GM06990 (cell line): ENCODE measurements around the gene STARD5.
A peak's percentile ranks its signal among the peaks of the same experiment; 100 is the strongest.

Source experiments
- DNase-seq: peaks from one replicate; pipeline ENCODE4 v3.0.0-alpha.2; 2011; ENCODE audit not compliant: insufficient read length; ENCODE audit errors: extremely low read depth
- H3K27me3 ChIP-seq: replicated peaks from 2 replicates; pipeline ENCODE4 v1.6.0; 2011; ENCODE audit warnings: low read length; ENCODE audit not compliant: control insufficient read depth, insufficient read depth
- H3K36me3 ChIP-seq: 2 replicates; pipeline ENCODE4 v1.5.1; 2011; ENCODE audit warnings: low read length; ENCODE audit not compliant: control insufficient read depth, insufficient read depth
- H3K4me3 ChIP-seq: replicated peaks from 2 replicates; pipeline ENCODE4 v1.5.1; 2011; ENCODE audit warnings: low read depth, mild to moderate bottlenecking, control low read depth, low read length
- TF ChIP-seq, protein P1 (sequence below): IDR thresholded peaks from 2 replicates; pipeline ENCODE4 v1.5.1; 2011; ENCODE audit warnings: low read length, control low read depth, mild to moderate bottlenecking, inconsistent platforms; ENCODE audit not compliant: insufficient read depth, poor library complexity, severe bottlenecking

STARD5 gene

DNA sequence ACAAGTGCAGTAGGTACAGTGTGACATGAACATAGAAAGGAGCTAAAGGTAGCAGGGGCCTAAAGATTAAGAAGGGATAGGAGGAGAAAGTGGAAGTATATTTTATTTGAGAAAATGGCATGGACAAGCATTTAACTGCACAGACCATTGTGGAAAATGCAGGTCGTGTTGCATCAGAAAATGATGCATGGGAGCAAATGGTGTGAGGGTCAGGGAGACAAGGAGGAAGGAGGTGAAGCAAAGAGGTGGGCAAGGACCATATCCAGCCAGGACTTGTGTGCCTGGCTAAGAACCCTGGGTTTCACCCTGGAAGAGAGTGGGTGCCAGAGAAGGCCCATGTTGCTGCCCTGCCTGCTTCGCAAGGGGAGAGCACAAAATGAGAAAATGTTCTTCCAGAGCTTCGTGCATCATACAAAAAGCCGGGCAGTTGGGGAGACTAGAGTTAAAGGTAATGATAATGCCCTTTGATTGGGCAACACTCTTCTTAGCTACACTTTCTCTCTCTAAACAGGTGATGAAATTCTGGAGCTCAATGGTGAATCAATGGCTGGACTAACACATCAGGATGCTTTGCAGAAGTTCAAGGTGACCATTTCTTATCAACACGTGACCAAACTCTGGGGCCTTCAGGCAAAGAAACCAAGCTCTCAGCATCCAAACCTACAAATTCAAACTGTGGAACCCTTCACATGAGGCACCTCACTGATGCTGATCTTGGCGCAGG, 45.5 kb downstream of the STARD5 start:
- Histone ChIP-seq H3K27me3 (no peaks in the 10 kb centered on the region), H3K36me3 (no peaks in the 10 kb centered on the region), H3K4me3 (no peak overlapping the region)
- TF ChIP-seq, protein P1, sequence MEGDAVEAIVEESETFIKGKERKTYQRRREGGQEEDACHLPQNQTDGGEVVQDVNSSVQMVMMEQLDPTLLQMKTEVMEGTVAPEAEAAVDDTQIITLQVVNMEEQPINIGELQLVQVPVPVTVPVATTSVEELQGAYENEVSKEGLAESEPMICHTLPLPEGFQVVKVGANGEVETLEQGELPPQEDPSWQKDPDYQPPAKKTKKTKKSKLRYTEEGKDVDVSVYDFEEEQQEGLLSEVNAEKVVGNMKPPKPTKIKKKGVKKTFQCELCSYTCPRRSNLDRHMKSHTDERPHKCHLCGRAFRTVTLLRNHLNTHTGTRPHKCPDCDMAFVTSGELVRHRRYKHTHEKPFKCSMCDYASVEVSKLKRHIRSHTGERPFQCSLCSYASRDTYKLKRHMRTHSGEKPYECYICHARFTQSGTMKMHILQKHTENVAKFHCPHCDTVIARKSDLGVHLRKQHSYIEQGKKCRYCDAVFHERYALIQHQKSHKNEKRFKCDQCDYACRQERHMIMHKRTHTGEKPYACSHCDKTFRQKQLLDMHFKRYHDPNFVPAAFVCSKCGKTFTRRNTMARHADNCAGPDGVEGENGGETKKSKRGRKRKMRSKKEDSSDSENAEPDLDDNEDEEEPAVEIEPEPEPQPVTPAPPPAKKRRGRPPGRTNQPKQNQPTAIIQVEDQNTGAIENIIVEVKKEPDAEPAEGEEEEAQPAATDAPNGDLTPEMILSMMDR: no peak
- DNase-seq: no peak

DNA sequence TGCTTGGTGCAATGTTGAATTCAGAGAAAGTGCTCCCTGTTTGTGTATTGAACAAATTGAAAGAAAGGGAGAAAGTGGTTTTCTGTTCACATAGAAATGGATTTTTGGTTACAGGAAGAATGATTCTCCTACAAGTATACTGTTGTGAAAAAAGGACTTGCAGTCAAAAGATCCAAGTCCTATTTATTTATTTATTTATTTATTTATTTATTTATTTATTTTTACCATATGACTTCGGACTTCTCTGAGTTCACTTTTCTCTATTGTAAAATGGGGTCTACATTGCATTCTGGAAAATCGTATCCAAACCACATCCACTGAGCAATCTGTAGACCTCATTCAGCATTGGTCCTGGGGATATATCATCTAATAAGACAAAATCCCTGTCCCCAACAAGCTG, 46.1 kb downstream of the STARD5 start:
- H3K4me3 ChIP-seq: no peak overlapping the region
- no peak for DNase-seq
- H3K27me3 ChIP-seq: no peaks in the 10 kb centered on the region
- H3K36me3 ChIP-seq: no peaks in the 10 kb centered on the region
- TF ChIP-seq, protein P1: no peak

GRCh38 chr15:81276967-81277366, 47.0 kb downstream of the STARD5 start:
- no peak for DNase-seq
- Histone ChIP-seq H3K27me3 (no peaks in the 10 kb centered on the region), H3K4me3 (no peak overlapping the region), H3K36me3 (no peaks in the 10 kb centered on the region)
- TF ChIP-seq, protein P1: no peak

GRCh38 chr15:81275711-81276392, 48.1 kb downstream of the STARD5 start:
- no peak overlapping the region for H3K4me3 ChIP-seq
- no peaks in the 10 kb centered on the region for H3K27me3 ChIP-seq
- TF ChIP-seq, protein P1: no peak
- DNase-seq: no peak
- H3K36me3 ChIP-seq: no peaks in the 10 kb centered on the region

DNA sequence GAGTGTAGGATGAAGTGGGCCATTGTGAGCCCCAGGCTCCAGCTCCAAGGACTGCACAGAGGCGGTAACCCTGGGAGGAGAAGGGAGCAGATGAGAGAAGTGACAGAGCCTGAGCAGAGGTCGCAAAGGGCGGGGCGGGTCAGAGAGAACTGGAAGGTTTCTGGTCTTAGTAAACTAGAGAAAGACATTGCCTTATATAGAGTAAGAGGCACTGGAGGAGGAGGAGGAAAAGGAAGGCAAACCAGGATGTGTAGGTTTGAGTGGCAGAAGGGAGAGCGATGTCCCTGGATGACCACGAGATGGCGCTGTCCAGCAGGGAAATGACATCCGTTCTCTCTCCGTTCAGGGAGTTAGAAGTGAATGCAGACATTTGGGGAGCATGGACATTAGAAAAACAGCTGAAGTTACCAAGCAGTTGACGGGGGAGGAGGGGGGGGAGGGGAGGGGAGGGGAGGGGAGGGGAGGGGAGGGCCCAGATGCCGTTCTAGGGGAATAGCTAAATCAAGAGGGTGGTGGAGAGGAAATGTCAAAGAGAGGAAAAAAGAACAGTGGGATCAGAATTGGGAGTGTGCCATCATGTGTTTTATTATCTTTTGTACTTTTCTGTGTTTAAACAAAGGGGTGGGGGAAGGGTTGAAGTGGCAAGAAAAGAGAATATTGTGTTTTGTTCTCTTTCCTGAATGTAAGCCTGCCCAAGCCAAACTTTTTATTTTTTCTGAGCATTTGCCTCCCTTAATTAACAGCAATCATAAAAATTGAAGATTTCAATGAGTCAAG, 48.8 kb downstream of the STARD5 start:
- Histone ChIP-seq H3K4me3 (no peak overlapping the region), H3K27me3 (no peaks in the 10 kb centered on the region), H3K36me3 (no peaks in the 10 kb centered on the region)
- DNase-seq: peak; percentile 65
- TF ChIP-seq, protein P1: peak; percentile 82
